GM10248 (cell line): ENCODE measurements around the gene LY6G5C.

ENCODE experiments used
- CTCF ChIA-PET: fragments of 300-600 bp; sonication (Branson Sonifier 250); formaldehyde crosslinking; extraction: SDS; loops from one replicate; lab custom pipeline; 2021; ENCODE audit warnings: antibody characterized with exemption; lab: Yijun Ruan, JAX
- POLR2A ChIA-PET: fragments of 350-650 bp; sonication (Branson Sonifier 250); formaldehyde crosslinking; extraction: SDS; loops from one replicate; lab custom pipeline; 2020; ENCODE audit warnings: antibody characterized with exemption; lab: Yijun Ruan, JAX
- DNase-seq: peaks from one replicate; pipeline ENCODE4 v3.0.0; 2012; ENCODE audit errors: extremely low spot score
- CTCF ChIP-seq: IDR thresholded peaks from 2 replicates; pipeline ENCODE4 v1.5.1; 2012; ENCODE audit warnings: mild to moderate bottlenecking, low read depth; ENCODE audit errors: extremely low read depth, missing control alignments, control extremely low read depth

The LY6G5C gene

GRCh38 chr6:31676322-31676903 lies 4.5 kb downstream of the LY6G5C start:
- TF ChIP-seq CTCF = no peak
- ChIA-PET POLR2A (interaction anchor here (1.1 kb wide), 1 partner anchor 139 kb away, joined by 3 read pairs; the partner anchor contains the start of genes HSPA1A and HSPA1L), CTCF (interaction anchor here (1.5 to 2.3 kb wide), 2 partner anchors 13 to 77 kb away, joined by 4 to 5 read pairs; no protein-coding TSS in a partner anchor)
- no peak for DNase-seq

GRCh38 chr6:31669676-31670075 lies 11.2 kb downstream of the LY6G5C start, which contains the start of gene LY6G5B:
TSS of gene LY6G5B (plus strand) at chr6:31669976. CDS start at chr6:31670951, 975 bp downstream.
- DNase-seq = no peak
- no peak for TF ChIP-seq CTCF
- ChIA-PET POLR2A (interaction anchor here (0.6 kb wide), 1 partner anchor 11 kb away, joined by 3 read pairs; the partner anchor contains the start of gene LY6G5C), CTCF (interaction anchor here (1.3 to 2.7 kb wide), 5 partner anchors 10 to 119 kb away, joined by 3 to 9 read pairs (median 4); no protein-coding TSS in a partner anchor)

- TF ChIP-seq CTCF = no peak
- CTCF ChIA-PET = interaction anchor here (1.0 to 3.5 kb wide), 2 partner anchors 9 to 14 kb away, joined by 3 to 14 read pairs; partner anchors contain the start of gene LY6G5C
- DNase-seq = no peak
- POLR2A ChIA-PET = interaction anchor here (1.0 kb wide), 1 partner anchor 161 kb away, joined by 3 read pairs; the partner anchor contains the start of gene HSPA1B
These were observed 14.4 kb downstream of the LY6G5C start for GRCh38 chr6:31666337-31666965.

- ChIA-PET CTCF (interaction anchor here (0.9 to 3.5 kb wide), 3 partner anchors 11 to 131 kb away, joined by 3 to 14 read pairs (median 3); partner anchors contain the start of gene LY6G5C), POLR2A (interaction anchor here (0.6 to 3.3 kb wide), 10 partner anchors 10 to 1501 kb away, joined by 3 to 15 read pairs (median 3); partner anchors contain the start of genes ABHD16A, APOM, BAG6 and HSPA1B)
- no peak for TF ChIP-seq CTCF
- peak; percentile 97 for DNase-seq
These were observed 15.1 kb downstream of the LY6G5C start, which contains the start of gene CSNK2B for GRCh38 chr6:31665501-31666336. TSS of gene CSNK2B (plus strand) at chr6:31666080. CDS start at chr6:31666832, 752 bp downstream.

- TF ChIP-seq CTCF = no peak
- ChIA-PET POLR2A (interaction anchor here (0.6 to 3.3 kb wide), 8 partner anchors 10 to 1502 kb away, joined by 3 to 15 read pairs (median 4); partner anchors contain the start of genes ABHD16A, APOM, BAG6 and HSPA1B), CTCF (interaction anchor here (0.9 to 4.2 kb wide), 6 partner anchors 10 to 131 kb away, joined by 3 to 27 read pairs (median 4); partner anchors contain the start of genes ATP6V1G2, BAG6 and NFKBIL1)
- peak; percentile 81 for DNase-seq
These were observed 15.9 kb downstream of the LY6G5C start, which contains the start of gene GPANK1 for GRCh38 chr6:31664790-31665500. TSS of gene GPANK1 (minus strand) at chr6:31664997. CDS start at chr6:31664478, 519 bp downstream.
